CD14-positive monocyte (primary cell): ENCODE measurements around the gene GPC6. TPM values are rescaled to one million over a fixed set of nuclear protein-coding genes. Genes with fewer than 3 reads are reported as not detected.

Experiments used
- DNase-seq, 3 donors: peaks; one replicate each; pipeline ENCODE4 v3.0.0-alpha.2; 2011 to 2022
- H2AFZ ChIP-seq: 2 replicates; pipeline ENCODE4 v1.6.0; 2012; ENCODE audit warnings: mild to moderate bottlenecking, low read depth, low read length, inconsistent platforms; ENCODE audit not compliant: insufficient read depth, poor library complexity, severe bottlenecking
- H3K27ac ChIP-seq, 2 donors: 1 replicate in 1 of 2; 2 replicates in 1 of 2; pipeline ENCODE4 v1.5.1; 2012 to 2013; ENCODE audit warnings: low read length in 2 of 2, control low read depth in 1 of 2, inconsistent platforms in 1 of 2, low read depth in 1 of 2, mild to moderate bottlenecking in 1 of 2
- H3K27me3 ChIP-seq, 2 donors: one replicate each; pipeline versions ENCODE4 v1.6.0 to v1.6.1; 2011 to 2013; ENCODE audit warnings: low read length in 2 of 2; ENCODE audit not compliant: control insufficient read depth in 2 of 2, insufficient read depth in 2 of 2
- H3K36me3 ChIP-seq, 2 donors: replicated peaks in 1 of 2; 1 replicate in 1 of 2; 2 replicates in 1 of 2; pipeline versions ENCODE4 v1.5.1 to v1.6.1; 2012 to 2013; ENCODE audit warnings: low read length in 2 of 2, control low read depth in 1 of 2, inconsistent platforms in 1 of 2, mild to moderate bottlenecking in 1 of 2; ENCODE audit not compliant: insufficient read depth in 2 of 2, control insufficient read depth in 1 of 2
- H3K4me1 ChIP-seq, 2 donors: 1 replicate in 1 of 2; 2 replicates in 1 of 2; pipeline versions ENCODE4 v1.5.1 to v1.6.1; 2012 to 2013; ENCODE audit warnings: low read length in 2 of 2, control low read depth in 1 of 2, inconsistent platforms in 1 of 2, mild to moderate bottlenecking in 1 of 2, moderate library complexity in 1 of 2; ENCODE audit not compliant: insufficient read depth in 2 of 2, control insufficient read depth in 1 of 2
- H3K4me2 ChIP-seq: replicated peaks from 2 replicates; pipeline ENCODE3; 2012; ENCODE audit warnings: low read length, moderate library complexity, mild to moderate bottlenecking; ENCODE audit not compliant: poor library complexity, severe bottlenecking; ENCODE audit errors: extremely low read depth
- H3K4me3 ChIP-seq, 3 experiments: fragments of 200-600 bp in 1 of 3; sonication (generic) in 1 of 3; replicated peaks in 1 of 3; 1 replicate in 2 of 3; 2 replicates in 1 of 3; pipeline ENCODE4 v1.5.1; 2011 to 2013; ENCODE audit warnings: low read length in 3 of 3, mild to moderate bottlenecking in 3 of 3, control low read depth in 2 of 3, low read depth in 2 of 3, inconsistent platforms in 1 of 3, moderate library complexity in 1 of 3
- H3K79me2 ChIP-seq: 2 replicates; pipeline ENCODE4 v1.6.0; 2012; ENCODE audit warnings: mild to moderate bottlenecking, control low read depth, inconsistent platforms, low read length, moderate library complexity; ENCODE audit not compliant: insufficient read depth
- H3K9ac ChIP-seq: 2 replicates; pipeline ENCODE4 v1.6.0; 2017; ENCODE audit warnings: low read length, mild to moderate bottlenecking; ENCODE audit not compliant: insufficient read depth, poor library complexity, severe bottlenecking
- H3K9me3 ChIP-seq, 2 donors: replicated peaks in 1 of 2; 1 replicate in 1 of 2; 2 replicates in 1 of 2; pipeline versions ENCODE4 v1.5.1 to v1.6.1; 2012 to 2013; ENCODE audit warnings: low read length in 2 of 2, control low read depth in 1 of 2; ENCODE audit not compliant: control insufficient read depth in 1 of 2, insufficient read depth in 1 of 2
- H4K20me1 ChIP-seq: 2 replicates; pipeline ENCODE4 v1.6.0; 2012; ENCODE audit warnings: mild to moderate bottlenecking, low read length, control low read depth, moderate library complexity; ENCODE audit not compliant: insufficient read depth
- H3K27ac Mint-ChIP-seq, 7 donors: one replicate each; pipeline ENCODE4 v1.8.0; 2020; ENCODE audit warnings: mild to moderate bottlenecking in 7 of 7, mixed read lengths in 7 of 7, moderate library complexity in 6 of 7, inconsistent platforms in 2 of 7
- H3K27me3 Mint-ChIP-seq, 3 donors: one replicate each; pipeline ENCODE4 v1.8.0; 2021 to 2022; ENCODE audit warnings: low read depth in 3 of 3, mild to moderate bottlenecking in 3 of 3, mixed read lengths in 3 of 3, moderate library complexity in 3 of 3, inconsistent platforms in 1 of 3
- H3K36me3 Mint-ChIP-seq, 2 donors: one replicate each; pipeline ENCODE4 v1.8.0; 2020; ENCODE audit warnings: mixed read lengths in 2 of 2, inconsistent platforms in 1 of 2, mild to moderate bottlenecking in 1 of 2
- H3K4me1 Mint-ChIP-seq: one replicate; pipeline ENCODE4 v1.8.0; 2020; ENCODE audit warnings: mild to moderate bottlenecking, mixed read lengths
- H3K4me3 Mint-ChIP-seq, 2 donors: one replicate each; pipeline ENCODE4 v1.8.0; 2020; ENCODE audit warnings: mild to moderate bottlenecking in 2 of 2, mixed read lengths in 2 of 2, moderate library complexity in 1 of 2
- H3K9me3 Mint-ChIP-seq, 7 donors: one replicate each; pipeline ENCODE4 v1.8.0; 2020 to 2022; ENCODE audit warnings: mixed read lengths in 7 of 7, mild to moderate bottlenecking in 6 of 7, moderate library complexity in 6 of 7, inconsistent platforms in 2 of 7
- WGBS: methylation state at CpG from one replicate; pipeline ENCODE4 v1.1.5; 2013; ENCODE audit warnings: missing lambda C conversion rate; ENCODE audit not compliant: insufficient coverage; 5-methylcytosine and 5-hydroxymethylcytosine counted together
- intact Hi-C, 2 donors: fragments of 100-400 bp; cut with micrococcal nuclease; formaldehyde crosslinking; loops; one replicate each; pipeline versions ENCODE4 v1.15.0 to v1.15.1; 2023
- polyA plus RNA-seq, 3 donors: library from polyadenylated mRNA; depleted of rRNA in 1 of 3; unstranded in 2 of 3; stranded (reverse) in 1 of 3; fragments of 300-500 nt in 2 of 3; fragments of >200 nt in 1 of 3; fragmentation: Illumina TruSeq in 2 of 3; gene quantifications; 1 replicate in 2 of 3; 2 replicates in 1 of 3; pipeline ENCODE4 v1.2.3, GENCODE V29; 2012 to 2021
- TF ChIP-seq, protein P1 (sequence below): fragments of 200-600 bp; IDR thresholded peaks from one replicate; pipeline ENCODE4 v1.8.0; 2022; ENCODE audit warnings: antibody characterized with exemption, mild to moderate bottlenecking

The GPC6 gene
- polyA plus RNA-seq, 3 donors: not detected

DNA sequence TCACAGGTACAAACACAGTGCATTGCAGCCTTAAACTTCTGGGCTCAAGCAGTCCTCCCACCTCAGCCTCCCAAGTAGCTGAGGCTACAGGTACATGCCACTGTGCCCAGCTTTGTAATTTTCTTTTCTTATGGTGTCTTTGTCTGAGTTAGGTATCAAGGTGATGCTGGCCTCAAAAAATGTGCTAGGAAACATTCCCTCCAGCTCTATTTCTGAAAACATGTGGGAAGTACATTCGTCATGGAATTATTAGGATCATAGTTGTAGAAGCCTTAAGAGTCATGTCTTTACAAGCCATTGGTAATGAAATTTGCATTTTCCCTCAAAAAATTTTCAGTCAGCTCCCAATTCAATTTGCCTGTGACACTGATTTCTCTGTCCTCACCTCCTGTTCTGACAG lies 1021.3 kb downstream of the GPC6 start:
- Histone ChIP-seq H3K36me3 (no peaks in the 10 kb centered on the region), H3K79me2 (no peaks in the 10 kb centered on the region), H3K9me3 (peaks cover 0 to 3% of the 10 kb centered on the region in 2 donors), H3K27ac (no peak overlapping the region), H3K4me2 (no peak overlapping the region), H3K4me1 (no peaks in the 10 kb centered on the region), H4K20me1 (no peaks in the 10 kb centered on the region), H2AFZ (no peak overlapping the region), H3K4me3 (no peak overlapping the region), H3K27me3 (no peaks in the 10 kb centered on the region), H3K9ac (no peak overlapping the region)
- Mint-ChIP-seq H3K27me3 (peaks cover 0 to 2% (median 0%) of the 10 kb centered on the region in 3 donors), H3K27ac (no peak overlapping the region), H3K9me3 (peaks cover 0 to 5% (median 0%) of the 10 kb centered on the region in 7 donors), H3K4me3 (no peak overlapping the region), H3K4me1 (no peaks in the 10 kb centered on the region), H3K36me3 (no peaks in the 10 kb centered on the region)
- intact Hi-C loops: no loop called here
- whole genome bisulfite sequencing: no CpG with 5 or more reads among the region's 1 CpG
- TF ChIP-seq, protein P1, sequence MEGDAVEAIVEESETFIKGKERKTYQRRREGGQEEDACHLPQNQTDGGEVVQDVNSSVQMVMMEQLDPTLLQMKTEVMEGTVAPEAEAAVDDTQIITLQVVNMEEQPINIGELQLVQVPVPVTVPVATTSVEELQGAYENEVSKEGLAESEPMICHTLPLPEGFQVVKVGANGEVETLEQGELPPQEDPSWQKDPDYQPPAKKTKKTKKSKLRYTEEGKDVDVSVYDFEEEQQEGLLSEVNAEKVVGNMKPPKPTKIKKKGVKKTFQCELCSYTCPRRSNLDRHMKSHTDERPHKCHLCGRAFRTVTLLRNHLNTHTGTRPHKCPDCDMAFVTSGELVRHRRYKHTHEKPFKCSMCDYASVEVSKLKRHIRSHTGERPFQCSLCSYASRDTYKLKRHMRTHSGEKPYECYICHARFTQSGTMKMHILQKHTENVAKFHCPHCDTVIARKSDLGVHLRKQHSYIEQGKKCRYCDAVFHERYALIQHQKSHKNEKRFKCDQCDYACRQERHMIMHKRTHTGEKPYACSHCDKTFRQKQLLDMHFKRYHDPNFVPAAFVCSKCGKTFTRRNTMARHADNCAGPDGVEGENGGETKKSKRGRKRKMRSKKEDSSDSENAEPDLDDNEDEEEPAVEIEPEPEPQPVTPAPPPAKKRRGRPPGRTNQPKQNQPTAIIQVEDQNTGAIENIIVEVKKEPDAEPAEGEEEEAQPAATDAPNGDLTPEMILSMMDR: no peak
- DNase-seq: no peak

DNA sequence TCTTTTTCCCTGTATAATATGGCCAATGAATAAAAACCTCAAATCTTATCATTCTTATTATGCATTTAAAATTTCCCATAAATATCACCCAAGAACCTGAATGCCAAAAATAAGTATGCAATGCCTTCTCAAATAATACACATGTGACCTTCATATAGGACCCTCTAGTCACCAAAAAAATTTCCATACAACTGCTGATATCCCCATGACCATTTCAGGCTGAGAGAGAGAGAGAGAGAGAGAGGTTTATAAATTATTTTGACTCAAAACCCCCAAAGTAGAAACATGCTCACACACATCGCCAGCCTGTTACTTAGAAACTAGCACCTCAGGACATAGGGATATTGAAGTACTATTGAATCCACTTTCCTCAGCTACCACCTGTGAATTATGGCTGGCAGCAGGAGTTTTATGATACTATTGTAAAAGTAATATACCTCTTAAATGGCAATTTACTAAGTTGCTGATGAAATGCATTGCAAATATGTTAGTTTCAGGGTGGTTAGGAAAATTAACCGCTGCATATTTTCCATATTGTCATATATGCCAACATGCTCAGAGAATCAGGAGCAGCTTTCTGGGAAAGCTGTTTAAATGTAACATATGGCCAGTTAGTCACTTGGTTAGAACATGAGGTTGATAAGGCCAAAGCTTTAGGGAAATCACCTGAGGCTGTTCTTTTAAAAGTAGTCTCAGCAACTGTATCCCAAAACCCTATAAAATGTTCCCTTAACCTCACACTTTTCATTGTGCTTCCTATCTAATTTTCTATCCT lies 1022.0 kb downstream of the GPC6 start:
- peaks cover 0 to 2% (median 0%) of the 10 kb centered on the region in 3 donors for H3K27me3 Mint-ChIP-seq
- peaks cover 0 to 3% of the 10 kb centered on the region in 2 donors for H3K9me3 ChIP-seq
- H3K4me2 ChIP-seq: no peak overlapping the region
- H3K27me3 ChIP-seq: no peaks in the 10 kb centered on the region
- H4K20me1 ChIP-seq: no peaks in the 10 kb centered on the region
- no peaks in the 10 kb centered on the region for H3K4me1 ChIP-seq
- TF ChIP-seq, protein P1: no peak
- intact Hi-C loops: no loop called here
- H3K9me3 Mint-ChIP-seq: peaks cover 0 to 5% (median 0%) of the 10 kb centered on the region in 7 donors
- no peak overlapping the region for H3K27ac ChIP-seq
- DNase-seq: no peak
- H3K4me3 Mint-ChIP-seq: no peak overlapping the region
- H3K79me2 ChIP-seq: no peaks in the 10 kb centered on the region
- no peaks in the 10 kb centered on the region for H3K36me3 ChIP-seq
- no CpG with 5 or more reads among the region's 2 CpGs for WGBS
- H3K27ac Mint-ChIP-seq: no peak overlapping the region
- H3K36me3 Mint-ChIP-seq: no peaks in the 10 kb centered on the region
- no peak overlapping the region for H3K4me3 ChIP-seq
- H3K9ac ChIP-seq: no peak overlapping the region
- H2AFZ ChIP-seq: no peak overlapping the region
- H3K4me1 Mint-ChIP-seq: no peaks in the 10 kb centered on the region
